Neural cell (in vitro differentiated cells): ENCODE results near the gene ALOXE3. TPM values are rescaled to one million over a fixed set of nuclear protein-coding genes. Genes with fewer than 3 reads are reported as not detected.

ENCODE experiments used
- H2AFZ ChIP-seq: fragments of 200-600, 300-800 bp; sonication (generic), shearing (Covaris generic); 2 replicates; pipeline ENCODE4 v1.6.0; 2014; ENCODE audit warnings: low read depth, mild to moderate bottlenecking, antibody characterized with exemption, low read length, moderate library complexity
- H3F3A ChIP-seq: fragments of 200-600 bp; shearing (Covaris generic); 2 replicates; pipeline ENCODE4 v1.6.1; 2016; ENCODE audit warnings: mild to moderate bottlenecking, moderate library complexity, mixed read lengths, antibody characterized with exemption, low read length; ENCODE audit not compliant: insufficient read depth, poor library complexity, severe bottlenecking
- H3K27ac ChIP-seq: fragments of 200-600, 300-800 bp; sonication (generic), shearing (Covaris generic); 2 replicates; pipeline ENCODE4 v1.5.1; 2014; ENCODE audit warnings: mild to moderate bottlenecking, low read length, moderate library complexity
- H3K27me3 ChIP-seq: fragments of 300-800, 200-600 bp; sonication (generic), shearing (Covaris generic); 2 replicates; pipeline ENCODE4 v1.6.0; 2014; ENCODE audit warnings: mild to moderate bottlenecking, low read depth, low read length, moderate library complexity; ENCODE audit not compliant: insufficient read depth
- H3K36me3 ChIP-seq: fragments of 300-800, 200-600 bp; sonication (generic), shearing (Covaris generic); 2 replicates; pipeline ENCODE4 v1.5.1; 2014; ENCODE audit warnings: mild to moderate bottlenecking, antibody characterized with exemption, low read length, moderate library complexity; ENCODE audit not compliant: insufficient read depth
- H3K4me2 ChIP-seq: fragments of 300-800, 200-600 bp; sonication (generic), shearing (Covaris generic); 2 replicates; pipeline ENCODE4 v1.6.0; 2014; ENCODE audit warnings: mild to moderate bottlenecking, low read length
- H3K4me3 ChIP-seq: fragments of 300-800, 200-600 bp; sonication (generic), shearing (Covaris generic); 2 replicates; pipeline ENCODE4 v1.5.1; 2014; ENCODE audit warnings: mild to moderate bottlenecking, low read length, moderate library complexity
- H3K79me2 ChIP-seq: fragments of 200-600 bp; shearing (Covaris generic); replicated peaks from 2 replicates; pipeline ENCODE4 v1.6.0; 2014; ENCODE audit warnings: mild to moderate bottlenecking, low read length, moderate library complexity; ENCODE audit not compliant: insufficient read depth
- H3K9ac ChIP-seq: fragments of 300-800, 200-600 bp; sonication (generic), shearing (Covaris generic); 2 replicates; pipeline ENCODE4 v1.6.1; 2016; ENCODE audit warnings: mild to moderate bottlenecking, low read length, mixed read lengths
- H3K9me2 ChIP-seq: fragments of 200-600 bp; shearing (Covaris generic); 2 replicates; pipeline ENCODE4 v1.6.1; 2016; ENCODE audit warnings: mild to moderate bottlenecking, low read length, mixed read lengths; ENCODE audit not compliant: insufficient read depth
- H3K9me3 ChIP-seq: fragments of 200-600, 300-800 bp; sonication (generic), shearing (Covaris generic); 2 replicates; pipeline ENCODE4 v1.6.1; 2016; ENCODE audit warnings: mild to moderate bottlenecking, mixed run types, low read length, moderate library complexity, mixed read lengths
- H4K20me1 ChIP-seq: fragments of 200-600 bp; shearing (Covaris generic); 2 replicates; pipeline ENCODE4 v1.6.1; 2016; ENCODE audit warnings: mild to moderate bottlenecking, mixed run types; ENCODE audit not compliant: insufficient read depth
- MXI1 ChIP-seq: fragments of 450-650 bp; conservative IDR thresholded peaks from 2 replicates; pipeline ENCODE4 v1.6.1; 2014; ENCODE audit warnings: antibody characterized with exemption, mild to moderate bottlenecking; ENCODE audit not compliant: poor library complexity, severe bottlenecking
- POLR2AphosphoS5 ChIP-seq: IDR thresholded peaks from 2 replicates; pipeline ENCODE4 v1.6.1; 2012
- RAD21 ChIP-seq: fragments of 450-650 bp; conservative IDR thresholded peaks from 2 replicates; pipeline ENCODE4 v1.6.1; 2014; ENCODE audit warnings: antibody characterized with exemption, mild to moderate bottlenecking, moderate library complexity
- SMC3 ChIP-seq: fragments of 450-650 bp; conservative IDR thresholded peaks from 2 replicates; pipeline ENCODE4 v1.6.1; 2014; ENCODE audit warnings: antibody characterized with exemption, mild to moderate bottlenecking, moderate library complexity; ENCODE audit not compliant: poor library complexity
- polyA plus RNA-seq: library from polyadenylated mRNA; depleted of rRNA; stranded (reverse); fragments of >200 nt; gene quantifications from 2 replicates; pipeline ENCODE4 v1.2.3, GENCODE V29; 2014
- TF ChIP-seq, protein P1 (sequence below): fragments of 450-650 bp; IDR thresholded peaks from 2 replicates; pipeline ENCODE4 v1.5.1; 2014; ENCODE audit warnings: antibody characterized with exemption, mild to moderate bottlenecking, moderate library complexity; ENCODE audit not compliant: poor library complexity, severe bottlenecking
- TF ChIP-seq, protein P2 (sequence below): IDR thresholded peaks from 2 replicates; pipeline ENCODE4 v1.6.1; 2012; ENCODE audit warnings: borderline replicate concordance

Gene ALOXE3
- polyA plus RNA-seq, 1 donor from 2014 or later, result 0.77 TPM

DNA sequence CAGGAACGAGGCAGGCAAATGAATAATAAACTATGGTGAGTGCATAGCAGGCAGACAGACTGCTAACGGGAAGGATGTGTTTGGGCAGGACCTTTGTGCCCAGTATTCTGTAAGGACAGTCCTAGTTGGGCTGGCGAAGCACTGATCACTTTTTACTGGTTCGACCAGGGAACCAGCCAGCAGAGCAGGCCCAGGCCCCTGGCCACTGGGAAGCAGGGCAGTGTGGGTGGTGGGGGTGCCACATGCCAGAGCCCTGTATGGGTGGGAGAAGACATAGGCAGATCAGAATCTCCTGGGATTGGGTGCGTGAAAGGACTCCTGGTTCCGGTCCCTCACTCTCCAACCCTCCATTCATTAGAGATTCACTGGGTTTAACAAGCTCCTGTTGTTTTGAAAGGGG is 48.4 kb upstream of the ALOXE3 start:
- Histone ChIP-seq H2AFZ (no peak overlapping the region), H3K4me3 (no peak overlapping the region), H3K9me2 (no peaks in the 10 kb centered on the region), H3K36me3 (no peaks in the 10 kb centered on the region), H3K9me3 (no peaks in the 10 kb centered on the region), H4K20me1 (no peaks in the 10 kb centered on the region), H3K4me2 (no peak overlapping the region), H3K27ac (no peak overlapping the region), H3F3A (no peaks in the 10 kb centered on the region), H3K27me3 (no peaks in the 10 kb centered on the region), H3K9ac (no peak overlapping the region), H3K79me2 (peaks cover 15% of the 10 kb centered on the region)
- no peak for TF ChIP-seq SMC3
- TF ChIP-seq RAD21, result no peak

DNA sequence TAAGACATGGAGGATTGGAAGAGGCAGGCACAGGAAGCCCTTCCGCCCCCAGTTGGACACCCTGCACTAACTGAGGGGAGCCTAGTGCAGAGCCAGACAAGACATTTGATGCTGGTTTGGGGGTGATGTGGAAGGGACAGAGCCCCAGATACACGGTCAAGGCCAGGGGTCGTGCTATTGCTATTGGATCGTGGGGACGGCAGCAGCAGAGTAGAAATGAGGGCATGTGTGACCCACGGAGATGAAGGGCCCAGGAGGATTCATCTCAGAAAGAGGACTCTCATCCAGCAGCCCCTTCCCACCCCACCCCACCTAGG is 46.5 kb upstream of the ALOXE3 start:
- peak overlapping the region; percentile 68 for H3K4me3 ChIP-seq
- H3K79me2 ChIP-seq, result peaks cover 34% of the 10 kb centered on the region
- peaks cover 8% of the 10 kb centered on the region for H4K20me1 ChIP-seq
- H3K36me3 ChIP-seq, result no peaks in the 10 kb centered on the region
- TF ChIP-seq, protein P1, sequence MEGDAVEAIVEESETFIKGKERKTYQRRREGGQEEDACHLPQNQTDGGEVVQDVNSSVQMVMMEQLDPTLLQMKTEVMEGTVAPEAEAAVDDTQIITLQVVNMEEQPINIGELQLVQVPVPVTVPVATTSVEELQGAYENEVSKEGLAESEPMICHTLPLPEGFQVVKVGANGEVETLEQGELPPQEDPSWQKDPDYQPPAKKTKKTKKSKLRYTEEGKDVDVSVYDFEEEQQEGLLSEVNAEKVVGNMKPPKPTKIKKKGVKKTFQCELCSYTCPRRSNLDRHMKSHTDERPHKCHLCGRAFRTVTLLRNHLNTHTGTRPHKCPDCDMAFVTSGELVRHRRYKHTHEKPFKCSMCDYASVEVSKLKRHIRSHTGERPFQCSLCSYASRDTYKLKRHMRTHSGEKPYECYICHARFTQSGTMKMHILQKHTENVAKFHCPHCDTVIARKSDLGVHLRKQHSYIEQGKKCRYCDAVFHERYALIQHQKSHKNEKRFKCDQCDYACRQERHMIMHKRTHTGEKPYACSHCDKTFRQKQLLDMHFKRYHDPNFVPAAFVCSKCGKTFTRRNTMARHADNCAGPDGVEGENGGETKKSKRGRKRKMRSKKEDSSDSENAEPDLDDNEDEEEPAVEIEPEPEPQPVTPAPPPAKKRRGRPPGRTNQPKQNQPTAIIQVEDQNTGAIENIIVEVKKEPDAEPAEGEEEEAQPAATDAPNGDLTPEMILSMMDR, result no peak
- TF ChIP-seq MXI1 (no peak), SMC3 (no peak)
- peak overlapping the region; percentile 91 for H3K27ac ChIP-seq
- no peaks in the 10 kb centered on the region for H3K9me3 ChIP-seq
- H3K27me3 ChIP-seq, result no peaks in the 10 kb centered on the region
- no peaks in the 10 kb centered on the region for H3K9me2 ChIP-seq
- no peaks in the 10 kb centered on the region for H3F3A ChIP-seq
- H3K4me2 ChIP-seq, result no peak overlapping the region
- H3K9ac ChIP-seq, result peak overlapping the region; percentile 96
- H2AFZ ChIP-seq, result peak overlapping the region; percentile 56

DNA sequence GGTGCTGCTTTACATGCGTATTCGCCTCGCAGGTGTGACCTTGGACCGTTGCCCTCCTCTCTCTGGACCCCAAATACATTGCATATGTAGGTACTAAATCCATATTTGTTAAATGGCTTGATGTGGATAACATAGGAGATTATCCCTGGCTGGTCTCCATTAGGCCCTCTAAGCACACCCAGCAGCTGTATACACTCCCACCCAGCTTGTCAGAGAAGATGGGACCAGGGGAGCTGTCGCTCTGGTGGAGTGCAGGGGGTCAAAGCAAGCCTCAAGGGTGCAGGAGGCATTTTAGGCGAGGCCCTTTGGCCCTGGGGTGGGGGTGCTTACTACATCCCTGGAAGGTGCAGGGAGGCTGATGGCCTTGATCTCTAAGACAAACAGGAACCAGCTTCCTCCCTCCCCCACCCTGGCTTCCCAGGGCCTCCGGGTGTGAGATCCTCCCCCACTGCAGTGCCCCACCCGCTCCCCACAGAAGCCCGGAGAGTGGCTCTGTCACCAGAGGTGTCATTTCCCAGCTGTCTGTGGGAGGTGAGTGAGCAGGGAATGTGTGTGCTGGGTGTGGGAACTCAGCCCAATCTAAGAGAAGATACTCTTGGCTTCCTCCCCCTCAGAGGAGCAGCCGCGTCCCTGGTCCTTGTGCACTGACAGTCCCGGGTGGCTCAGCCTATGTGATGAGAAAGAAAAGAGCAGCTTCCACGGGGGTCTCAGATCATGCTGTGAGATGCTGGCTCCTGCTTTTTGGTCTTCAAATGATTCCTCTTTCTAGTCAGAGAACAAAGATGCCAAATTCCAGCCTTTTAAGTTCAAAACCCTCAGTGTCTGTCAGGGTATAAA is 45.9 kb upstream of the ALOXE3 start:
- Histone ChIP-seq H2AFZ (peak overlapping the region; percentile 56), H4K20me1 (peaks cover 11% of the 10 kb centered on the region), H3K36me3 (no peaks in the 10 kb centered on the region), H3K9me3 (no peaks in the 10 kb centered on the region), H3K9ac (peak overlapping the region; percentile 96), H3K9me2 (no peaks in the 10 kb centered on the region), H3F3A (no peaks in the 10 kb centered on the region), H3K4me3 (peak overlapping the region; percentile 68), H3K27ac (peak overlapping the region; percentile 91), H3K79me2 (peaks cover 39% of the 10 kb centered on the region), H3K27me3 (no peaks in the 10 kb centered on the region), H3K4me2 (no peak overlapping the region)
- TF ChIP-seq, protein P2, sequence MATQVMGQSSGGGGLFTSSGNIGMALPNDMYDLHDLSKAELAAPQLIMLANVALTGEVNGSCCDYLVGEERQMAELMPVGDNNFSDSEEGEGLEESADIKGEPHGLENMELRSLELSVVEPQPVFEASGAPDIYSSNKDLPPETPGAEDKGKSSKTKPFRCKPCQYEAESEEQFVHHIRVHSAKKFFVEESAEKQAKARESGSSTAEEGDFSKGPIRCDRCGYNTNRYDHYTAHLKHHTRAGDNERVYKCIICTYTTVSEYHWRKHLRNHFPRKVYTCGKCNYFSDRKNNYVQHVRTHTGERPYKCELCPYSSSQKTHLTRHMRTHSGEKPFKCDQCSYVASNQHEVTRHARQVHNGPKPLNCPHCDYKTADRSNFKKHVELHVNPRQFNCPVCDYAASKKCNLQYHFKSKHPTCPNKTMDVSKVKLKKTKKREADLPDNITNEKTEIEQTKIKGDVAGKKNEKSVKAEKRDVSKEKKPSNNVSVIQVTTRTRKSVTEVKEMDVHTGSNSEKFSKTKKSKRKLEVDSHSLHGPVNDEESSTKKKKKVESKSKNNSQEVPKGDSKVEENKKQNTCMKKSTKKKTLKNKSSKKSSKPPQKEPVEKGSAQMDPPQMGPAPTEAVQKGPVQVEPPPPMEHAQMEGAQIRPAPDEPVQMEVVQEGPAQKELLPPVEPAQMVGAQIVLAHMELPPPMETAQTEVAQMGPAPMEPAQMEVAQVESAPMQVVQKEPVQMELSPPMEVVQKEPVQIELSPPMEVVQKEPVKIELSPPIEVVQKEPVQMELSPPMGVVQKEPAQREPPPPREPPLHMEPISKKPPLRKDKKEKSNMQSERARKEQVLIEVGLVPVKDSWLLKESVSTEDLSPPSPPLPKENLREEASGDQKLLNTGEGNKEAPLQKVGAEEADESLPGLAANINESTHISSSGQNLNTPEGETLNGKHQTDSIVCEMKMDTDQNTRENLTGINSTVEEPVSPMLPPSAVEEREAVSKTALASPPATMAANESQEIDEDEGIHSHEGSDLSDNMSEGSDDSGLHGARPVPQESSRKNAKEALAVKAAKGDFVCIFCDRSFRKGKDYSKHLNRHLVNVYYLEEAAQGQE, result peak; percentile 22
- TF ChIP-seq POLR2AphosphoS5, result no peak
